ENCODE results near the gene CXXC1. TPM values are rescaled to one million over a fixed set of nuclear protein-coding genes. Genes with fewer than 3 reads are reported as not detected.
A peak's percentile ranks its signal among the peaks of the same experiment; 100 is the strongest.
"Not testable (repeated sequence)": the region's sequence is repeated elsewhere in the genome, so short reads cannot be mapped to it uniquely, and the experiment has no call there.

The CXXC1 gene
- 10 to 100 TPM; 26.6 to 41.8 (median 34.1) TPM for polyA plus RNA-seq (ENCODE audit: insufficient read length in 10 of 10)
- long read RNA-seq, donor 1, transcript CXXC1-209 (2 exons, 802 nt) = major isoform, 8 of 10 reads
- long read RNA-seq, donor 1, partial matches to known transcripts = 0 of 10 reads
- long read RNA-seq, donor 1, other reads (novel, unspliced or antisense) = 0 of 10 reads
- long read RNA-seq, donor 2, transcript CXXC1-209 (2 exons, 802 nt) = major isoform, 8 of 8 reads
- long read RNA-seq, donor 2, partial matches to known transcripts = 0 of 8 reads
- long read RNA-seq, donor 2, other reads (novel, unspliced or antisense) = 0 of 8 reads
- long read RNA-seq, donor 3 = 0 reads
- long read RNA-seq, donor 4, transcript CXXC1-209 (2 exons, 802 nt) = major isoform, 5 of 6 reads
- long read RNA-seq, donor 4, partial matches to known transcripts = 0 of 6 reads
- long read RNA-seq, donor 4, other reads (novel, unspliced or antisense) = 0 of 6 reads
- long read RNA-seq, donor 5, partial matches to known transcripts = 0 of 5 reads
- long read RNA-seq, donor 5, other reads (novel, unspliced or antisense) = 0 of 5 reads
- long read RNA-seq, donor 6, transcript CXXC1-209 (2 exons, 802 nt) = major isoform, 6 of 9 reads
- long read RNA-seq, donor 6, partial matches to known transcripts = 0 of 9 reads
- long read RNA-seq, donor 6, other reads (novel, unspliced or antisense) = 0 of 9 reads
- long read RNA-seq, donor 7, transcript CXXC1-209 (2 exons, 802 nt) = major isoform, 9 of 12 reads
- long read RNA-seq, donor 7, partial matches to known transcripts = 0 of 12 reads
- long read RNA-seq, donor 7, other reads (novel, unspliced or antisense) = 0 of 12 reads
- long read RNA-seq, donor 8, transcript CXXC1-209 (2 exons, 802 nt) = major isoform, 5 of 9 reads
- long read RNA-seq, donor 8, partial matches to known transcripts = 0 of 9 reads
- long read RNA-seq, donor 8, other reads (novel, unspliced or antisense) = 0 of 9 reads
- long read RNA-seq, donor 9, partial matches to known transcripts = 0 of 1 reads
- long read RNA-seq, donor 9, other reads (novel, unspliced or antisense) = 0 of 1 reads

DNA sequence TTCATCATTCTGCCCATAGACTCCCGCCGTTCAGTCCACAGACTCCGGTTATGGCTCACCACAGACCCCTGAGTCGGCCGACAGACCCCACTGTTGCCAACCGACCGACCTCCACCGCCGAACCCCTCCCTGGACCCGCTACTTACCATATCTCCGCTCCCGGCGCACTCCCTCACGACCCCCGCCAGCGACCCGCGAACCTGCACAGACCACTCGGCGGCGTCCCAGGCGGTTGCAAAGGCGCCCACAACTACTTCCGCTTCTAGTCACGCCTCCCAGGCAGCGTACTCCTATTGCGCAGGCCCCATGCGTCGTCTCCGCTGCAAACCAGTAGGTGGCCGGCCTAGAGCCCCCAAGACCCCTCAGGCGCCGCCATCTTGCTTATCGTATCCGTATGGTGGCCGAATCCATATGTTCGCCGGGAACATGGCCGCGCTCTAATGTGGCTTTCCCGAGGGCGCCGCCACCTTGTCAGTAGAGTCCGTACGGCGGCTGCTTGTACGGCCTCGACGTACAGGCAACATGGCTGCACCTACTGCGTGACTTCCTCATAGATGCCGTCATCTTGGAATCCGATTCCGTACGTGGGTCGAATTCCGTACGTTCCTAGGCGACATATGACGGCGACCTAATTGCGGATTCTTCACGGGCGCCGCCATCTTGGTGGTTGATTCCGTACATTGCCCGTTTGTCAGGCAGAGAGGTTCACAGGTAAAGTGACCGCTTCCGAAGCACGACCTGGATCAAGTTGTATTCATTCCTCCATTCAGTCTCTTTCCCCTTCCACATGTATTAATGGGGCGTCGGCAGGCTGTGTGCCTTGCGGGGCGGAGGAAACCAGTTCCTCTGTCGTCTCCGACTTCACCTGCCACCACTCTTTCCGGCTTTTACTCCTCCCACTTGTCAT is at the start of gene CXXC1:
Gene CXXC1, minus strand, starts transcription at position 252 of the 907 bp plus-strand sequence. Its CDS starts 103 bp downstream, at position 149.
- peak; percentile 99 to 100 (median 100) for DNase-seq

DNA sequence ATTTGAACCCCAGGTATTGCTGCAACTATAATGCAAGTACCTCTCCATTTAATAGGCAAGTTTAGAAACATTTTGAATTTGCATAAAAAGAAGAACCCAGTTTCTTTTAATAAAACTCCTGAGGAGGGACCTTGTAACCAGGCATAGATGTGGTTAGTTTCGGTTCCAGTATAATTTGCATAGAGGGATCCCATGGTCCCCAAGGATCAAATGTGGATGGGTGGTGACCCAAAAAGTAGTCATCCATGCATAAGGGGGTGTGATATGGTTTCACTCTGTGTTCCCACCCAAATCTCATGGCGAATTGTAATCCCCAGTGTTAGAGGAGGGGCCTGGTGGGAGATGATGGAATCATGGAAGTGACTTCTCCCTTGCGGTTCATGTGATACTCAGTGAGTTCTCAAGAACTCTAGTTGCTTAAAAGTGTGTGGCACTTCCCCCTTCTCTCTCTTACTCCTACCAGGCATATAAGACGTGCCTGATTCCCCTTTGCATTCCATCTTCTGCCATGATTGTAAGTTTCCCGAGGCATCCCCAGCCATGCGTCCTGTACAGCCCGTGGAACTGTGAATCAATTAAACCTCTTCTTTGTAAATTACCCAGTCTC is 47.2 kb upstream of the CXXC1 start:
- no peak for DNase-seq

DNA sequence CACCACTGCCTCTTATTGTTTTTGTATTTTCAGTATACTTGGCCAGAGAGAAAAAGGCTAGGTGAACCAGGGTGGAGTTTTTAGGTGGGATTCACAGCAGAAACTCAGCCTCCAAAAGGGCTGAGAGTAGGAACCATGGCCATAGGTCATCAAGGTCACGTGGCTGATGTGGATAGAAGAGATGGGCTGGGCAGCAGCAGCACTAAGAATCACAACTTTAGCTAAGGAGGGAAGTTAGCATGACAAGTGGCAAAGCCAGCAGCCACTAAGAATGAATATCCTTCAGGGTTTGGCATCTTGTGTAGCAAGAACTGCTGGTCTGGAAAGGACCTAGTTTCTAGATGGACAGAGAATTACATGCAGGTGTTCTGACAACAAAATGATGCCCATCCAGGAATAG is 44.2 kb upstream of the CXXC1 start:
- no peak for DNase-seq

DNA sequence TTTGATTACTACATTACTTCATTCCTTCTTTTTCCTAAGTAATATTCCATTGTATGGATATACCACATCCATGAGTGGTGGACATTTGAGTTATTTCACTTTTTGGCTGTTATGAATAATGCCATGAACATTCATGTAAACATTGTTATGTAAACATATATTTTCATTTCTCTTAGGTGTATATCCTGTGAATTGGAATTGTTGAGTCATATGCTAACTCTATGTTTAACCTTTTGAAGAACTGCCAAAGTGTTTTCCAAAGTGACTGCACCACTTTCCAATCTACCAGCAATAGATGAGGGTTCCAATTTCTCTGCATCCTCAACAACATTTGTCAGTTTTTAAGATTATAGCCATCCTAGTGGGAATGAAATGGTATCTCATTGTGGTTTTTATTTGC is 42.7 kb upstream of the CXXC1 start:
- no peak for DNase-seq

DNA sequence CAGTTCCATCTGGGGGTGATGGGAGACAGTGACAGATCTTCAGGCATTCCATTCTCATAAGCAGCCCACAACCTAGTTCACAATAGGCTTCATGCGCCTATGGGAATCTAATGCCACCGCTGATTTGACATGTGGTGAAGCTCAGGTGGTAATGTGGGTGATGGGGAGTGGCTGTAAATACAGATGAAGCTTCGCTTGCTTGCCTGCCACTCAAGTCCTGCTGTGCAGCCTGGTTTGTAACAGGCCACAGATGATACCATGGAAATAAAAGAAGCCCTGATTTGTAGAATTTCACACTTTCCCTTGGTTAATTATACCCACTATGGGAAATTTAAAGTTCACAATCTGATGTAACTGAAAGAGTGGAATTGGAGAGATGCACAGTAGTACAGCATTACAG is 40.5 kb upstream of the CXXC1 start:
- no peak for DNase-seq

DNA sequence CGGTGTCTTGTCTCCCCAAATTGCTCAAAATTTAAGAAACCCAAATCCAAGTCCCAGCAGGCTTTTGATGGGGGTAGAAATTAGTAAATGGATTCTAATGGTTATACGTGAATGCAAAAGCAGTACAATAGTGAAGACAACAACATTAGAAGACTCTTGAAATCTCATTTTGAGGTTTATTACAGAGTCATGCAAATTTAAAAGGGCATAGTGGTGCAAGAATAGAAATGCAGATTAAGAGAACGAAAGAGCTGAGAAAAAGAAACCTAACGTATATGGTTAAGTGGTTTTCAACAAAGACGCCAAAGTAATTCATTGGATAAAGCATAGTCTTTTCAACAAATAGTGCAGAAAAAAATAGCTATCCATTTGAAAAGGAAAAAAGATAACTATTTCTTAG is 33.2 kb upstream of the CXXC1 start:
- no peak for DNase-seq

DNA sequence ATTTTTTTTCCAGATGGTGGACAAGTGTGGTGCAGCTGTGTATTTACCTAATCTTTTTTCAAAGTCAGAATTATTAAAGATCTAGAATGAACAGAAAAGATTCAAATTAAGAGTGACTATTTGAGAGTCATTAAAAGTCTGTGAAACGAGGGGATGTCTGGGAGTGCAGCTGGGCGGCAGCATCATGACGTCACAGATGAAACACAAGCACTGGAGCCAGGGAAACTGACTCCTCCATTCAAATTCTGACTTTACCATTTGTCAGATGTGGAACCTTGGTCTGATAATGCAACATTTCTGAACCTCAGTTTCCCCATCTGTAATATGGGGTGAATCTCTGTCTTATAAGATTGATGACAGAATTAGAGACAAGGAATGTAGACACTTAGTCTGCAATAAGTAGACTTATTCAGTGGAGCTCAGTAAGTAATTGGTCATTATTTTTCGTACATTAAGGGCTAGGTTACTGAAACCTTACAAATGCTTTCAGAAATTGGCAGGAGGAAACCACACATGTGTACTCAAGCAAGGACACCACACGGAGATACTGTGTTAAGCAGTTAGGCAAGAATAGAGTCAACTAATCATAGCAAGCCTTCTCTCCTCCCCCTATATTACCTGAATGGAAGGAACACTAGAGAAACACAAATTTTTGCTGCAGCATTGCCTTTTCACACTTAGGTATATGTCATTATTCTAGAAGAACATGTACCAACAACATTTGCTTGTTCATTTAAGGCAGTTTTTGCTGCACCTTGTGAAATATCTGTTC is 27.8 kb upstream of the CXXC1 start:
- no peak for DNase-seq

DNA sequence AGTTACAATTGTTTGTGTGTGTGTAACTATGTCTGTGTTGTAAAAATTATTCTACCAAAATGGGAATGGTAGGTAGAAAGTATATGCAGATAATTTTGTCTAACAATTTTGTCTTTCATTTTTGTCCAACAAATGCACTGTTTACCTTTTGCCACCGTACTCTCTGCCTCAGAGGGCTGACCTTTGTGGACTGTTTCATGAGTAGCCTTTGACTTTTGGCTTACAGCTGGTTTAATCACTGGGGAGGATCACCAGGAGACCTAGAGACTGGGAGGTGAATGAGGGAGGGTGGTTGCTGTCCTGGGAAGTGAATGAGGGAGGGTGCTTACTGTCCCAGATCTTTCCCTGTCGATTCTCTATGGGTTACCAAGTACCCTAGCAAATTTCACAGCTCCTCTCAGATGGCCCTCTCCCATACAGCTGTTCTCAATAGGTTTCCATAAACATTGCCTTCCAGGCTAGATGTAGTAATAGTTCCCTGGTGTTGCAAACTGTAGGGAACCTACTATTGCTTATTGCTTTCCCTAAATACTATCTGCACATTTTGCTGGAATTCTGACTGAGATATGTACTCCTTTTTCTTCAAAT is 26.5 kb upstream of the CXXC1 start:
- DNase-seq = no peak

DNA sequence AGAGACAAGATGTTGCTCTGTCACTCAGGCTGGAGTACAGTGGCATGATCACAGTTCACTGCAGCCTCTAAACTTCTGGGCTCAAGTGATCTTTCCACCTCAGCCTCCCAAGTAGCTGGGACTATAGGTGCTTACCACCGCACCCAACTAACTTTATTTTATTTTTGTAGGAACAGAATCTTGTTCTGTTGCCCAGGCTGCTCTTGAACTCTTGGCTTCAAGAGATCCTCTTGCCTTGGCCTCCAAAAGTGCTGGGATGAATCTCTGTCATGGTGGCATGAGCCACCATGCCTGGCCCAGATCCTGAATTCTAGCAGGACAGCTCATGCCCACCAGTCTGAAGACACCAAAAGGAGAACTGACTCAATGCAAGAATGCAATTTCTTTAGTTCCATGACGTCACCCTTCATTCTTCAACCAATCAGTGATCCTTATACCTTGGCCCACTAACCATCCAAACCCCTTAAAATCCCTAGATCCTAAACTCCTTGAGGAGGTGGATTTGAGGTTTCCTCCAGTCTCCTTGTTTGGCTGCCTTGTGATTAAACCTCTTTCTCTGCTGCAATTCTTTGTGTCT is 25.6 kb upstream of the CXXC1 start:
- no peak for DNase-seq

DNA sequence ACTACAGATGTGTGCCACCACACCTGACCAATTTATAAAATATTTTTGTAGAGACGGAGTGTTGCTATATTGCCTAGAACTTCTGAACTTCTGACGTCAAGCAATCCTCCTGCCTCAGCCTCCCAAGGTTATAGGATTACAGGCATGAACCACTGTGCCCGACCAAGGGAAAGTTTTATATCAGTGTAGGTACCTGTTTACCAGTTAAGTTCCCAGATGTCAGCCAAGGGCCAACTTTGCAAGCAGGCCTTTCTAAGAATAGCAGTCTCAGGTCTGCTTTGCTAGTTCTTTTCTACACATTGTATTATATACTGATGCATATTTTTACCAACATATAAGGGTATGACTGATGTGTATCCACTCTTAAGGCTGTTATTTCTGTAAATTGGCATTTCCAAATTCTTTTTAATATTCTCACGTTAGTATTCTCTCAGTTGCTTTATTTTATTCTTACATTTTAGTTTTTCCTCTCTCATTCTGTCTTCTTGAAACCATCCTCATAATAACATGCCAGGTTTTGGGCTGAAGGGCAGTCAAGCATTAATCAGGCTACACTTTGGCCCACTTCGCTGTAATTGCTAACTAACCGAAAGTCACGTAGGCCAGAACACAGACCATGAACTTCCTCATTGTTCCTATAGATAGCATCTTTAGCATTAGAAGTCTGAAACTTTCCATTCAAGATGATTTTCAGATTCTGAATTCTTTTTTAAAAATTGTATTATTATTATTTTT is 25.0 kb upstream of the CXXC1 start:
- no peak for DNase-seq

DNA sequence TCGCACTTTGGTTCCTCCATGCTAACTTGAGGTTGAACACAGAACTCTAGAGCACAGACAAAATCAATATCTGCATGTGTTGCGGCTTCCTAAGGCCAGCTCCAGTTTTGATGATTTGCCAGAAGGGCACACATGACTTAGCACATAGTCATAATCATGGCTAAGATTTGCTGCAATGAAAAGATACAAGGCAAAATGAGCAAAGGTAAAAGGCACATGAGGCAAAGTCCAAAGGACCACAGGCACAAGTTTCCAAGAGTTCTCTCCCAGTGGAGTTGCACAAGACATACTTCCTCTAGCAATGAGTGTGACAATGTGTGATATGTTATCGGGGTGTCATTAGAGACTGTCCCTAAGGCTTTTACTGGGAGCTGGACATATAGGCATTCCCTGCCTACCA is 24.2 kb upstream of the CXXC1 start:
- DNase-seq = no peak

DNA sequence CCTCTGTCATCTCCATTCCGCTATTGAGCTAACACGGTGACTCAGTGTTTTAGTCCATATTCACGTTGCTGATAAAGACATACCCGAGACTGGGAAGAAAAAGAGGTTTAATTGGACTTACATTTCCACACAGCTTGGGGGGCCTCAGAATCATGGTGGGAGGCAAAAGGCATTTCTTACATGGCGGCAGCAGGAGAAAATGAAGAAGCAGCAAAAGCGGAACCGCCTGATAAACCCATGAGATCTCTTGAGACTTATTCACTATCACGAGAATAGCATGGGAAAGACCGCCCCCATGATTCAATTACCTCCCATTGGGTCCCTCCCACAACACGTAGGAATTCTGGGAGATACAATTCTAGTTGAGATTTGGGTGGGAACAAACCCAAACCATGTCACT is 22.6 kb upstream of the CXXC1 start:
- no peak for DNase-seq

DNA sequence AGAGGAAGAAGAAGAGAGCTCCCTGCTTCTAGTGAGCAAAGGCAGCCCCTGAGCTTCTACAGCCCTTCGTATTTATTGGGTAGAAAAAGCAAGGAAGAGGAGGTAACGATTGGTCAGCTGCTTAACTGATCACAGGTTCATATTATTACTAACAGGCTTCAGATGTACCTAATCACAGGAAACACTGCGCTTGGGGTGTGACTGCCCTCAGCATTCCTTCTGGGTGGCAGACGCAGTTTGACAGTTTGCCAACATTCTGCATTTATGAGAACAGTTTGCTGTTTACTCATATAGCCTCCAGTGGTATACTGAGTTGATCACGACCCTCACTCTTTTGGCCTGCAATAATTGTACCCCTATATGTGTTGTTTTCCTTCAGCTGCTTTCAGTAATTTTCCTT is 21.4 kb upstream of the CXXC1 start:
- DNase-seq = not testable (repeated sequence)

DNA sequence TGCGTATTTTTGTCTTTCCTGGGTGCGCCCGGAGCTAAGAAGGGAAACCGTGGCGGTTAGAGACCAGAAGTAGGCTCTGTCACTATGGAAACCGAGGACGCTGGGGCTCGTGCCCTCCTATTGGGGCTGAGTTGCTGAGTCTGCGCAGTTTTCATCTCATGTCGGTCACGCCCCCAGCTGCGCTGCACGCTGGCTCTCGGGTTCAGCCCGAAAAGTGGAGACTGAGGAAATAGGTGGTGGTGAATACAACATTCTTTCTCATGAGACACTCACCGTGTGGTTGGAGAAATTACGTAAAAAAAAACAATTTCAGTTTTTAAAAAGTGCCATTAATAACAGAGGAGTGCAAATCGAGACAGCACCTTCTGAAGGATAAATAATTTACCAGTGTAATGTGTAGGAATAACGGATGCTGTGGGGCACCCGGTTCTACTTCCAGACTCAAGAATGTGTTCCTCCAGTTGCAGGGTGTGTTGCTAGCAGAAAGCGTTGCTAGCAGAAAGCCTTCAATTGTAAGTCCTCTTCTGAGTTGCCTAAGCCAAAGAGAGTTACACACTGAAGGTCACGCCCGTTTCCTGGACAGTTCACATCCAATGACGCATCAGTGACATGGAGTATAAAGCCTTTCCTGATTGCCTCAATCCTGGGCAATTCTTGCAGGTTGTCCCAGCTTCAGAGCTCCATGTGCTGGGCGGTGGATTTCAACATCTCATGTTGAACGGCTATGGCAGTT is 20.4 kb upstream of the CXXC1 start:
- DNase-seq = peak; percentile 80 to 91 (median 87)

DNA sequence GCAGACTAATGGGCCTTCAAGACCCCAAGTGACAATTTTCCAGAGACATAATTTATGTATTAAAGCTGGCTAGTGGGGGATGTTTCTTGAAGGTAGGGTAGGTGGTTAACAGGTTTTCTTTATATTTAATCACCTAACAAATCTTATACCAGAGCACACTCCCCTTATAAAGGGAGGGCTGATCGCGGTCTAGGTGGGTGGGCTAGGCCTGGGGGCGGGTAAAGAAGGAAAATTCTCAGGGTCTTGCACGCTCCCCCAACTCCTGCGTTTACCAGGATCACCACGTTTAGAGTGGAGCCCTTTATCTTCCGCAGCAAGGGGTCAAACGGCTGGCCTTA is 19.9 kb upstream of the CXXC1 start:
- DNase-seq = no peak

DNA sequence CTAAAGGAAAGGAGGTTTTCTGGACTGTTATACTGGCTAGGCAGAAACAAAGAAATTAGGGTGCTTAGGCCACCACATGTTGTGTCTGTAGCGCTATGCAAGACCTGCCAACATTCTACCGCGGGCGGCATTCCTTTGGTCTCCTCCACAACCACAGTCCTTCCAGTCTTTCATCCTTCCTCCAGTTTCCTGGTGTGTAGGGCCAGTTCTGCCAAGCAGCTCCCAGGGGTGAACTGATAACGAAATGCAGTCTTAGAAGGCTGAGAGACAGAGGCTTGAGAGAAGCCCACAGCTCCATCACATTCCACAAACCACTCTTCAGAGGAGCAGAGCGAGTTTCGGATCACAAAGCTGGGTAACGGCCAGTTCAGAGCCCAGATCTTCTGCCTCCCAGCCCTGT is 19.5 kb upstream of the CXXC1 start:
- DNase-seq = no peak

DNA sequence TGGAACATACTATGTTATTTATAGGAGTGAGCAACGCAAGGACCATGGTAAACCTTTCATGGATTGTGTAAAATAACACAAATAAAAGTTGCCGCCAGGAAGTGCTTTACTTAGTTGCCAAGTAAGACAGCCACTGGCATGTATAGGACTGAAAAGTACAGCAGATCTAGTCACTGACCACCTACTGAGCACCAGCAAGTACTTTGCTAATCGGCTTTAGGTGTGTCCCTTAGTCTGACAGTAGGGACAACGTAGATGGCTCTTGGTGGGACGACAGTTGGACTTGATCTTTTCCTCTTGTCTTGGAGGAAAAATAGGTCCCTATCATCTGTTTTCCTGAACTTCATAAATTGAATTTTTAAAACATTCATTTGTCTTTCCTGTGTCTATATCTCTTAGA is 13.6 kb upstream of the CXXC1 start:
- no peak for DNase-seq
